T-helper 2 cell (primary cell): ENCODE measurements around the gene ZNF213.

Source experiments
- DNase-seq, 5 experiments: peaks; one replicate each; pipeline versions ENCODE4 v3.0.0 to v3.0.0-alpha.2; 2012 to 2022
- total RNA-seq, 2 donors: gene quantifications; one replicate each; lab custom pipeline; 2026; lab: John Stamatoyannopoulos, UW

ZNF213 gene
- total RNA-seq = 1.6 to 4.2 reads per million in 2 donors

- DNase-seq = peak; percentile 76 to 99 (median 90)
Measured at GRCh38 chr16:3134338-3135125, at the start of gene ZNF213. Gene ZNF213 (plus strand): TSS chr16:3135029. CDS start chr16:3137281, 2,252 bp downstream.

DNA sequence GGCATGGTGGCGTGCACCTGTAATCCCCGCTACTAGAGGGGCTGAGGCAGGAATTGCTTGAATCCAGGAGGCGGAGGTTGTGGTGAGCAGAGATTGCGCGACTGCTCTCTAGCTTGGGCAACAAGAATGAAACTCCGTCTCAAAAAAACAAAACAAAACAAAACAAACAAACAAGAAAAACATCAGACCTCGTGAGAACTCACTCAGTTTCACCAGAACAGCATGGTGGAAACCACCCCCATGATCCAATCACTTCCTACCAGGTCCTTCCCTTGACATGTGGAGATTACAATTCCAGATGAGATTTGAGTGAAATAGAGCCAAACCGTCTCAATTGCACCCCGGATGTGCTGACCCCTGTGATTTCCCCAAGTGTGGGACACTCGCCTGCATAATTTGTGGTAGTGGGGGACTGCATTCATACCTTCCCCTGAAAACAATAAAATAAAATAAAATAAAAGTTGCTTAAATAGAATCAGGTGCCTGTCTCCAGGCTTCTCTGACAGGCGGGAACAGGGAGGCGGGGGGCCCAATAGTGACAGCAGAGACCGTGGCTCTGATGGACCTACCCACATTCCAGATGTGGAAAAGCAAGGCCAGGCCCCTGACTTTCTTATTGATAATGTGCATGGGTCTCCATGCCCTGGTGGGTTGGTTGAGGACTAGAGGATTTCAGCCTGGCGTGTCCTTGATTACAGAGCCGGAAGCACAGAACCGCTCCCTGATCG, 48.8 kb upstream of the ZNF213 start:
- peak in 1 of 5 experiments; percentile 68 for DNase-seq

- DNase-seq = peak in 1 of 5 experiments; percentile 55
Measured at GRCh38 chr16:3086596-3087242, 48.1 kb upstream of the ZNF213 start.

GRCh38 chr16:3087243-3088235, 47.3 kb upstream of the ZNF213 start:
- DNase-seq = no peak

DNA sequence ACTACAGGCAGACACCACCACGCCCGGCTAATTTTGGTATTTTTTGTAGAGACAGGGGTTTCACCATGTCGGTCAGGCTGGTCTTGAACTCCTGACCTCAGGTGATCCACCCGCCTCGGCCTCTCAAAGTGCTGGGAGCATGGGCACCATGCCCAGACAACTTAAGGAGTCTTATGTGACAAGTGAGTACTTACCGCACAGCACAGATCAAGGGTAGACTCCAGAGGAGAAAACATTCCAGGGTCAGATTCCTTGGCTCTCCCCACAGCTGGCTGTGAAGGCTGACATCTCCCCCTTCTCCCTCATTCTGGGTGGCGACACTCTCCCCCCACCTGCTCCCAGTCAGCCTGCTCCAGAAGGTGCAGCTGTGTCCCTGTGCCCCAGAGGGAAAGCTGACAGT, 46.4 kb upstream of the ZNF213 start:
- DNase-seq = no peak

- DNase-seq = no peak
Measured at GRCh38 chr16:3088925-3089716, 45.7 kb upstream of the ZNF213 start.

- no peak for DNase-seq
Measured at GRCh38 chr16:3089717-3090592, 44.9 kb upstream of the ZNF213 start.

- DNase-seq = no peak
Measured at GRCh38 chr16:3091551-3091950, 43.3 kb upstream of the ZNF213 start.

DNA sequence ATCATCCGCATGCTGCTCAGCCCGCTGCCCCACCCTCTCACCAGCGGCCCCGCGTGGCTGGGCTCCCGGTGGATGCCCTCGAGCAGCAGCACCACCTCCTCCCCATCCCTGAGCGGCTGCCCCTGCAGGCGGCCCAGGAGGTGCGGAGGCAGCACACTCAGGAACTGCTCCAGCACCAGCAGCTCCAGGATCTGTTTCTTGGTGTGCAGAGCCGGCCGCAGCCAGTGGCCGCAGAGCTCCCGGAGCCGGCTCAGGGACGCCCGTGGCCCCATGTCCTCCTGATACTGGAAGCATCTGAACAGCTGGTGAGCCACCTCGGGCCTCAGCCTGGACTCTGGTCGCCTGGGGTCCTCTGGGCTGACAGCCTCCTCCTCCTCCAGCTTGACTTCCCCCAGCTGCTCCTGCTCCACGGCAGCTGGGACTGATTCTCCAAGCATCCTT, 42.3 kb upstream of the ZNF213 start:
- DNase-seq = no peak

DNA sequence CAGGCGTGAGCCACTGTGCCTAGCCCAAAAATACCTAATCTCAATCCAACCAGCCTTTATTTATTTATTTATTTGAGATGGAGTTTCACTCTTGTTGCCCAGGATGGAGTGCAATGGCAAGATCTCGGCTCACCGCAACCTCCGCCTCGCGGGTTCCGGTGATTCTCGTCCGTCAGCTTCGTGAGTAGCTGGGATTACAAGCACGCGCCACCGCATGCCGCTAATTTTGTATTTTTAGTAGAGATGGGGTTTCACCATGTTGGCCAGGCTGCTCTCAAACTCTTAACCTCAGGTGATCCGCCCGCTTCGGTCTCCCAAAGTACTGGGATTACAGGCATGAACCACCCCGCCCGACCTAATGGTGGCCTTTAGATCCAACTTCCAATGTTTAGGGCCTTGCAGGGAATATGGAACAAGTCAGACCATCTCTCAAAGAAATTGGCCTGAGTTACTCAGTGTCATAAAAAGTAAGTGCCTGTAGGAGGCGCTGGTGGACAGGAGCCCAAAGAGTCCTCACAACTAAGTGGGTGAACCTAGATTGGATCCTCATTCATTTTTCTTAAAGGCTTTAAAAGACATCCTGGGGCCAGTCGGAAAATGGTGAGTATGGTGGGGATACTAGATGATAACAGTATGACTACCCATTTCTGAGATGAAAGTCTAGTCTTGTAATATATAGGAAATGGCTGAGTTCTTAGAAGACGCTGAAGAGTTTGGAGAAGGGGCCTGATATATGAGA, 40.4 kb upstream of the ZNF213 start:
- peak in 3 of 5 experiments; percentile 33 to 75 (median 46) for DNase-seq

DNA sequence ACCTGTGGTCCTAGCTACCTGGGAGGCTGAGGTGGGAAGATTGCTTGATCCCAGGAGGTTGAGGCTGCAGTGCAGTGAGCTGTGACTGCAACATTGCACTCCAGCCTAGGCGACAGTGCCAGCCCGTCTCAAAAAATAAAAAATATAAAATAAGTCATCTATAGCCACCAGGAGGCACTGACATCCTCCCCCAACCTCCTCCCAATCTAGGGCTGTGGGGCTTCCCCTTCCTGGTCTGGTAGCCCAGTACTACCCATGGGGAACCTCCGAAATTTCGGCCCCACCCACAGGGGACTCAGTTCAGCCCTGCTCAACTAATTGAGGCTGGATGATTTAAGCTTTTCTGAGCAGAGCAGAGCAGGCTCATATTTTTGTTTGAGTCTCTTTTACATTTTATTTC, 39.0 kb upstream of the ZNF213 start:
- DNase-seq = peak in 4 of 5 experiments; percentile 40 to 81 (median 58)

GRCh38 chr16:3096362-3096761, 38.5 kb upstream of the ZNF213 start:
- no peak for DNase-seq

DNA sequence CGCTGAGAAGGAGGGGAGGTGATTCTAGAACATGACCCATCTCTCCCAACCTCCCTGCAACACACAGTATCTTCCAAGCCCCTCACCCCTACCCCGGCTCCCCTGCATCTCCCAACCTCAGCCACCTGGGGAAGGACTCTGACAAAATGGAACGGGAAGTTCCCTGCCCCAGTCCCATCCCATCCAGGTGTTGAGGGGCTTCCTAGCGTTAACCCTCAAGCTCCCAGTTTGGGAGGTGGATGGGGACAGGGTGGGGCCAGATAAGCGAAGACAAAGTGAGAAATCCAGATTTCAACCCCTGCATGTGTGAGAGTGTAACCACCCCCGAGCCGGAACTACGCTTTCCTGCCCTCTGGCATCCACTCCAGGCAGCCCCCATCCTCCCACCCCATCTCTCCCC, 37.6 kb upstream of the ZNF213 start:
- no peak for DNase-seq

GRCh38 chr16:3098459-3099394, 36.1 kb upstream of the ZNF213 start, which contains the start of gene ZSCAN10:
Gene ZSCAN10 (minus strand): TSS chr16:3099294. CDS start chr16:3092937, 6,357 bp downstream.
- no peak for DNase-seq

- DNase-seq = no peak
Measured at GRCh38 chr16:3099395-3099731, 35.5 kb upstream of the ZNF213 start.

GRCh38 chr16:3099732-3100499, 34.9 kb upstream of the ZNF213 start:
- peak; percentile 76 to 94 (median 89) for DNase-seq
